ENCODE data around the gene C10orf67.

The C10orf67 gene

GRCh38 chr10:23157691-23158369 lies 186.8 kb downstream of the C10orf67 start:
- DNase-seq: no peak

GRCh38 chr10:23157239-23157681 lies 187.3 kb downstream of the C10orf67 start:
- no peak for DNase-seq

- DNase-seq: no peak
Measured at GRCh38 chr10:23156447-23157150, 188.0 kb downstream of the C10orf67 start.

GRCh38 chr10:23155169-23155568 lies 189.4 kb downstream of the C10orf67 start:
- DNase-seq: no peak

Measured in activated CD4-positive, CD25-positive, alpha-beta regulatory T cell (primary cell).